Measurements from ENCODE around the gene ZG16B.

The ZG16B gene

DNA sequence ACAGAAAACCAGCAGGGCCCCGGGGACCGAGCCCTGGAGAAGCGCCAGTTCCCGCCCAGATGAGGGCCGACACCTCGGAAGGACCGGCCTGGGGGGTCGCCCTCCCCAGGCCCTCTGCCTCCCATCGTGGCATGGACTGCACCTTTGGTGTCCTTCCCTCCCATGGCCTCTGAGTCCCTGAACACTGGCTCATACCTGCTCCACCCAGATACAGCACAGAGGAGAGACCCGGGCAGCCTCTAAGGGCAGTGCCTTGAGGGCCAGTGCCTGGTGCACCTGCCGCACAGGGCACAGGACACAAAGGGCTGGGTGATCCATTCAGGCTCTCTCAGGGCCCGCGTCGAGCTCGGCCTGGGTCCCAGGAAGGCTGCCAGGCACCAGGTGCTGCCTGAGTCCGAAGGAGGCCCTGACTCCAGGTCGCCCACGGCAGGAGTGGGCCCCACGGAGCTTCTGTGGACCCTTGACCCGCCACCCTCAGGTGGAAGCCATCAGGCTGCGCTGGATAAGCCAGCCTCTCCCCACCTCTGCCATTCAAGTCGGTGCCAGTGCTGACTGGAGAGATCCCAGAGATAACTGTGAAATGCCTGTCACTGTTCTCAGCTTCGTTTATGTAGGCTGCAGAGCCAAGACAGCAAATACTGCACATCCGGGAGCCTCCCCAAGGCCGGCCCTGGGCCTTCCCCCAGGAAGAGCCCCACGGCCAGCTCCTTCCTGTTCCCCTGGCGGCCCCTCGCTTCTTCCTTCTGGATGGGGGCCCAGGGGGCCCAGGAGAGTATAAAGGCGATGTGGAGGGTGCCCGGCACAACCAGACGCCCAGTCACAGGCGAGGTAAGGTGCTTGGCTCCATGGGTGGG, at the start of gene ZG16B:
ZG16B (plus strand) TSS at position 803 of the 854 bp plus-strand sequence. CDS start 139 bp downstream, outside the sequence.
- DNase-seq = no peak

GRCh38 chr16:2782583-2783351, 47.3 kb upstream of the ZG16B start:
- DNase-seq = no peak

- no peak for DNase-seq
These were observed 46.3 kb upstream of the ZG16B start for GRCh38 chr16:2783581-2784357.

DNA sequence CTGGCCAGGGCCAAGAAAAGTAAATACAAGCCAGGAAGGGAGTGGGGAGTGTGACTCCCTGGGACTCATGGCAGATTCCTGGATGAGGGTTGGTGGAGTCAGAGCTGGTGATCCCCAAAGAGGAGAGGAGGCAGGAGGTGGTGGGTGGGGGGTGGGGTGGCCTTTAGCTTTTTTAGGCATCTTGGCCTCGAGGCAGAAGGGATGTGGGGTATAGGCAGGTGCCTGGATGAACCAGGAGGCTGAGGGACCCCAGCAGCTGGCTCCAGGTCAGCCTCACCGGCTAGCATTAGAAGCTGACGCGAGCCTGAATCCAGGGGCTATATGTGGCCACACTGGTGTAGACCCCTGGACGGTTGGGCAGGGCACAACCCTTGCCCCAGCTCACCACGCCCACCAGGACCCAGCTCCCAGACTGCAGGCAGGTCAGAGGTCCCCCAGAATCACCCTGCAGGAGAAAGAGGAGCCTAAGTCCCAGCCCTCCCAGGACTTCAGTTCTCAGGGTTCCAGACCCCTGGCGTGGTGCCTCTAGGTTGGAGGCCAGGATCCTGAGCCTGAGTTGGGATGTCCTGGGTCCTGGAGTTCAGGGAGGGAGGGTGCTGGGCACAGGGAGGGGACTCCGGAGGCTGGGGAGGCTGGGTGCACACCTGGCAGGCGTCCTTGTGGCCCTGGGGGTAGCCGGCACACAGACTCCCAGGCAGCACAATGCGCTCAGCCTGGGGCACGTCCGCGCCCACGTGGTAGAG, 45.6 kb upstream of the ZG16B start:
- no peak for DNase-seq

DNA sequence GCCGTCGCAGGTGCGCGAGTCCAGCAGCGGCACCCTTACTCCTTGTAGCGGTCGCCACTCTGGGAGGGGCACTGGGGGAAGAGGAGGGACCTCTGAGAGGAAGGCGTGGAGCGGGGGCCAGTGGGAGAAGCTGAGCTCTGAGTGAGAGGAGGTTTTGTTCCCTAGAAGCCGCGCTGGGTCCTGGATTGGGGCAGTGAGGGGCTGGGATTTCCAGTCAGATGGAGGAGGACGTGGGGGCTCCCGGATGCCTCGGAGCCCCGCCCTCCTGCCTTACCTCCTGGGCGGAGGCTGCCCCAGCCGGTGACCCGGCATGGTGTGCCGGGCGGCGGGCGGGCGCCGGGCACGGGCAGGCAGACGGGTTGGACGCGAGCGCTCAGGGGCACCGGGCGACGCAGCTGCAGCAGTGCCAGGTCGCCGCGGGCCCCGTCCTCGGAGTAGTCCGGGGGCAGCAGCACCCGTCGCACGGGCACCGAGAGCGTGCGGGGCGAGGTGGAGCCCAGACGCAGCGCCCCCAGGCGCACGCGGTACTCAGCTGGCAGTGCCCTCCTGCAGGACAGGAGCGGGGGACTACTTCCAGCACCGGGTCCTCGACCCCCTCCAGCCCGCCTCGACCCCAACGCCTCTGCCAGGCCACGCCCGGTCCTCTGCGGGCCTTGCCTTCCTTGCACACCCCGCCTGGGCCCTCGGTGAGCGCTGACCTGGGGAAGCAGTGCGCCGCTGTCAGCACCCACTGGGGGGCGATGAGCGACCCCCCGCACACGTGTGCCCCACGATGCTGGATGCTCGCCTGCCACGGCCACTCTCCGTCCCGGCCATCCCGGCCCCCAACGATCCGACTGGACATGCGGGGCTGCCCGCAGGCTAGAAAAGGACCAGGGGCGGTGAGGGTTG, 44.8 kb upstream of the ZG16B start:
- no peak for DNase-seq

DNA sequence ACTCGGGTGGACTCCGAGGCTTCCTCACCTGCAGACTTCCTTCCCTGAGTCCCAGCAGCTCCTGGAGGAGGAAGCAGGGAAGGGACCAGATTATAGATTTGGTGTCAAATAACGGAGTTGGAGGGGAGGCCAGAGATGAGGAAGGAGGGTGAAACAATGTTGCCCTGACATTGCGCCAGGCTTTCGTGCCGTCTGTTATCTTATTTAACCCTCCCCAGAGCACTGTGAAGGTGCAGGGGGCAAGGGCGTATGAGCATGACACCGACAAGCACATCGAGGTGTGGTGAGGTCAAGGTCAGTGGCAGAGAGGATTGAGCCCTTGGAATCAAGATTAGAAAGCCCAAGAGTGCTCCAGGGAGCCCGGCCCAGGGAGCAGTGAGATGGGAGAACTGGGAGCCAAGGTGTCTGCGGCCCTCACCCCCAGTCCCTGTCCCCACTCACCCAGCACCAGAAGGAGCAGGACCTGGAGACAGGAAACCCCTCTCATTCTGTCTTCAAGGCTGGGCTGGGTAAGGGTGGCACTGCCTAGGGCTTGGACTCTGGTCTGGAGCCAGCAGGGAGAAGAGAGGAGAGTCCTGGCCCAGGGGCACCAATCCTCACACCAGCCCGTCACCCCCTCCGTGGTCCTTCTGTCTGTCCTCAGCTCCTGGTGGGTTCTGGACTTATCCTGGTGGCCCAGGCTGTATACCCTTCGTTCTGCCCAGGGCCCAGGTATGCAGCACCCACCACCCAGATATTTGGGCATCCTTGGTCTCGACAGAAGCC, 43.9 kb upstream of the ZG16B start:
- DNase-seq = no peak

DNA sequence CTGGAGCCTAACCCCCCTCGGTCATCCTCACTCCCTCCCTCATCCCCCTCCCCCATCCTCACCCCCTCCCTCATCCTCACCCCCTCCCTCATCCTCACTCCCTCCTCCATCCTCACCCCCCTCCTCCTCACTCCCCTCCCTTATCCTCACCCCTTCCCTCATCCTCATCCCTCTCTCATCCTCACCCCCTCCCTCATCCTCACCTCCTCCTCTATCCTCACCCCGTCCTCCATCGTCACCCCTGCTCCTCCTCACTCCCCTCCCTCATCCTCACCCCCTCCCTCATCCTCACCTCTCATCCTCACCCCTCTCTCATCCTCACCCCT, 43.3 kb upstream of the ZG16B start:
- no peak for DNase-seq

- DNase-seq = no peak
These were observed 42.7 kb upstream of the ZG16B start, which contains the start of gene PRSS33 for GRCh38 chr16:2787406-2787805. PRSS33 (minus strand) TSS chr16:2787560; CDS start chr16:2786547, 1,013 bp downstream.

DNA sequence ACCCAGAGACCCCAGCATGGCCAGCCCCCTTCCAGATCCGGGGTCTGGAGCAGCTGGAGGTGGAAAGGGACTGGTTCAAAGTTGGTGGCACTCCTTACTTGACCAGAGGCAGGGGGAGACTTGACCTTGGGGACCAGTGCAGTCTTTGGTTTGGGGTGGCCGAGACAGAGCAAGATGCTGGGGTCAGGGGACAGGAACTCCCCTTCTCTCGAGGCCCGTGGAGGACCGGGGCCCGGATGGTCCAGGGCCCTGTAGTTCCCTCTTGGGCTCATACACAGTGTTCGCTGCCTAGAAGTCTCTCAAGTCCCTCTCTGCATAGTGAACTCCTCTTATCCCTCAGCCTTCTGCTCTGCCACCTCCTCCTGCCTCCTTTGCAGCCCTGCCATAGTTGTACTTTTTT, 42.1 kb upstream of the ZG16B start:
- DNase-seq = no peak

DNA sequence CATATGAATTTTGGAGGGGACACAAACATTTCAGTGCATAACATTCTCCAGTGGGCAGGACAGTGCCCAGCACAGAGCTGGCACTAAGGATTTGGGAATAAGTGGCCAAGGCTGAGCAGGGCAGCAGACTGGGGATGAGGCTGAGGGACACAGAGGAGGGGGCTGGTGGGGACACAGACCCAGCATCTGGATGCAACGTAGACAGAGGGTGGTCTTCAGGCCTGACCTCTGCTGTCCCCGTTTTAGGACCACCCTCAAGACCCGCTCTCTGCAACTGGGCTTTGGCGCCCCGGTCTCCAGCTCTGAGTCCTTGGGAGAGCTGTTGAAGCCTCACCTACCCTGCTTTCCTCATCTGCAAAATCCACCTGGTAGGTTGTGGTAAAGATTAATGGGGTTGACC, 39.5 kb upstream of the ZG16B start:
- DNase-seq = no peak

GRCh38 chr16:2791174-2791573, 38.9 kb upstream of the ZG16B start:
- DNase-seq = no peak

DNA sequence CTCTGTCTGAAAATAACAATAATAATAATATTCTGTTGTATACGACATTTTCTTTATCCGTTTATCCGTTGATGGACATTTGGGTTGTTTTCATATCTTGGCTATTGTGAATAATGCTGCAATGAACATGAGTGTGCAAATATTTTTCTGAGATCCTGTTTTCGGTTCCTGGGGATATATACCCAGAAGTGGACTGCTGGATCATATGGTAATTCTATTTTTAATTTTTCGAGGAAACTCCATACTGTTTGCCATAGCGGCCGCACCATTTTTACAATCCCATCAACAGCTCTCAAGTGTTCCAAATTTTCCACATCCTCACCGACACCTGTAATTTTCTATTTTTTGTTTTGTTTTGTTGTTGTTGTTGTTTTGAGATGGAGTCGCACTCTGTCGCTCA, 37.2 kb upstream of the ZG16B start:
- no peak for DNase-seq

GRCh38 chr16:2795395-2796143, 34.5 kb upstream of the ZG16B start:
- DNase-seq = no peak

- DNase-seq = no peak
These were observed 31.3 kb upstream of the ZG16B start for GRCh38 chr16:2798723-2799204.

DNA sequence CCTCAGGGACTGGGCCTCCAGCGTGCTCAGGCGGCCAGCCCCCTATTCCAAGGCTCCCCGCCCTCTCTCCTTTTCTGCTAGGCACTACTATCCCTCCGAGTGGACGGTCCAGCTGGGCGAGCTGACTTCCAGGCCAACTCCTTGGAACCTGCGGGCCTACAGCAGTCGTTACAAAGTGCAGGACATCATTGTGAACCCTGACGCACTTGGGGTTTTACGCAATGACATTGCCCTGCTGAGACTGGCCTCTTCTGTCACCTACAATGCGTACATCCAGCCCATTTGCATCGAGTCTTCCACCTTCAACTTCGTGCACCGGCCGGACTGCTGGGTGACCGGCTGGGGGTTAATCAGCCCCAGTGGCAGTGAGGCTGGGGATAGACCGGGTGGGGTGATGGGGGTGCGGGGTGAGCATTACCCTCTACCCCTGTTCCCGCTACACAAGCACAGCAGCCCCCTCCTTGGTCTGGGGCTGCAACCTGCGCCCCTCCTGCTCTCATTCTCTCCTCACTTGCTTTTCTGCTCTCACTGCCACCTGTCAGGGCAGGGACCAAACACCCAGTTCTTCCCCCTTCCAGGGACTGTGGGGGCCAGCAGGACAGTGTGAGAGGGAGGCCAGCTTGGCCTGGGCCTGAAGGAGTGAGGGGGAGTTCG, 30.8 kb upstream of the ZG16B start:
- DNase-seq = no peak

DNA sequence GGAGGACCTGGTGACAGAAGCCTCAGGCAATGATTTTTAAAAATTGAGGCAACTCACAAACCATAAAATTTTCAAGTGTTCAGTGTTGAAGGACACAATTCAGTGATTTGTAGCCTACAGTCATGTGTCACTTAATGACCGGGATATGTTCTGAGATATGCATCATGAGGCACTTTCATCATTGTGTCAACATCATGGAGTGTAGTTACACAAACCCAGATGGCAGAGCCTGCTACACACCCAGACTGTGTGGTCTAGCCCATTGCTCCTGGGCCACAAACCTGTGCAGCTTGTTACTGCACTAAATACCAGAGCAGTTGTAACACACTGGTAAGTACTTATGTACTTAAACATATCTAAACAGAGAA, 30.3 kb upstream of the ZG16B start:
- no peak for DNase-seq

DNA sequence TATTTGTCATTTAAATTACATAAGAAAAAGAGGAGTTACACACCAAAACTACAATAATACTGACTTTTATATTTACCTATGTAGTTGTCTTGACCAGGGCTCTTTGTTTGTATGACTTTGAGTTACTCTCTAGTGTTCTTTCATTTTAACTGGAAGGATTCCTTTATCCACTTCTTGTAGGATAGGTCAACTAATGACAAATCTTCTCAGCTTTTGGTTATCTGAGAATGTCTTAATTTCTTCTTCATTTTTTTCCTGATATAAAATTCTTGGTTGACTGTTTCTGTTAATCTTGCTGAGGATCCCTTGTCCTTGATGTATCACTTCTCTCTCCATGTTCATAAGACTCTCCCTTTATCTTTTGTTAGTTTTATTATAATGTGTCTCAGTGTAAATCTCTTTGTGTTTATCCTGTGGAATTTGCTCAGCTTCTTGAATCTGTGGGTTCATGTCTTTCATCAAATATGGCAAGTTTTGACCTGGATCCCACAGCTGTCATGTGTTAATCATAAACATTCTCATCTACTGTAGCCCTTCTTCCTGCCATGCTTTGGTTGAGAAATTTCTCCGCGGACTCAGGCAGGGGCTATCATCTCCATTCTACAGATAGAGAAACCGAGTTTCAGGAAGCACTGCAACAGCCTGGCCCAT, 26.4 kb upstream of the ZG16B start:
- DNase-seq = no peak

- no peak for DNase-seq
These were observed 25.4 kb upstream of the ZG16B start for GRCh38 chr16:2804728-2805127.

- DNase-seq = no peak
These were observed 23.8 kb upstream of the ZG16B start for GRCh38 chr16:2806286-2806685.

All from DMS 273 treated with DMSO at 0.1 percent for 48 hours (cell line).